Endothelial cell of umbilical vein (primary cell): ENCODE measurements around the gene STK17A. TPM values are rescaled to one million over a fixed set of nuclear protein-coding genes. Genes with fewer than 3 reads are reported as not detected.
"Not testable (repeated sequence)": the region's sequence is repeated elsewhere in the genome, so short reads cannot be mapped to it uniquely, and the experiment has no call there.

Experiments used
- BruUV-seq: library from RNA; stranded (reverse); fragments of 400-500 nt; replicated peaks from 2 replicates; lab custom pipeline; 2021; lab: Mats Ljungman, UMichigan
- CTCF ChIA-PET: fragments of 300-600, 350-600 bp; sonication (Branson Sonifier 250); formaldehyde crosslinking; loops from one replicate; lab custom pipeline; 2021; ENCODE audit warnings: antibody characterized with exemption, inconsistent platforms; lab: Charles Lee
- POLR2A ChIA-PET: fragments of 300-600, 350-600 bp; sonication (Branson Sonifier 250); formaldehyde crosslinking; loops from one replicate; lab custom pipeline; 2021; ENCODE audit warnings: antibody characterized with exemption, inconsistent platforms; lab: Charles Lee
- DNase-seq: peaks from one replicate; pipeline ENCODE4 v3.0.0-alpha.2; 2011; ENCODE audit warnings: low read depth, low spot score
- FAIRE-seq: peaks from 2 replicates; lab custom pipeline; 2011; peaks lifted over from hg19 to GRCh38; lab: Jason Lieb, UNC
- H2AFZ ChIP-seq: 2 replicates; pipeline ENCODE4 v1.6.0; 2012; ENCODE audit warnings: low read depth, low read length, control low read depth, inconsistent platforms
- H3K27ac ChIP-seq: 2 replicates; pipeline ENCODE4 v1.5.1; 2011; ENCODE audit warnings: low read depth, mild to moderate bottlenecking, control low read depth, low read length, moderate library complexity; ENCODE audit not compliant: insufficient read depth
- H3K27me3 ChIP-seq, 2 experiments: 2 replicates each; pipeline versions ENCODE4 v1.6.0 to v1.6.1; 2011; ENCODE audit warnings: low read length in 2 of 2, mixed read lengths in 1 of 2; ENCODE audit not compliant: control insufficient read depth in 2 of 2, insufficient read depth in 2 of 2
- H3K36me3 ChIP-seq, 2 experiments: 2 replicates in 1 of 2; 3 replicates in 1 of 2; pipeline ENCODE4 v1.5.1; 2011; ENCODE audit warnings: low read length in 2 of 2, mild to moderate bottlenecking in 1 of 2, moderate library complexity in 1 of 2; ENCODE audit not compliant: control insufficient read depth in 2 of 2, insufficient read depth in 2 of 2; ENCODE audit errors: extremely low read depth in 1 of 2
- H3K4me1 ChIP-seq: 3 replicates; pipeline ENCODE4 v1.5.1; 2011; ENCODE audit warnings: mild to moderate bottlenecking, low read length; ENCODE audit not compliant: control insufficient read depth, insufficient read depth; ENCODE audit errors: extremely low read depth
- H3K4me2 ChIP-seq: 2 replicates; pipeline ENCODE4 v1.6.1; 2011; ENCODE audit warnings: low read length, control low read depth, mixed read lengths; ENCODE audit not compliant: insufficient read depth
- H3K4me3 ChIP-seq, 3 experiments: fragments of 200-600 bp in 1 of 3; sonication (generic), shearing (Covaris generic) in 1 of 3; replicated peaks in 1 of 3; 2 replicates each; pipeline ENCODE4 v1.5.1; 2011 to 2016; ENCODE audit warnings: control low read depth in 3 of 3, low read length in 3 of 3, mild to moderate bottlenecking in 2 of 3, inconsistent platforms in 1 of 3, low read depth in 1 of 3, moderate library complexity in 1 of 3; ENCODE audit not compliant: insufficient read depth in 1 of 3
- H3K79me2 ChIP-seq: 2 replicates; pipeline ENCODE4 v1.6.0; 2012; ENCODE audit warnings: low read length, inconsistent platforms; ENCODE audit not compliant: control insufficient read depth, insufficient read depth
- H3K9ac ChIP-seq: replicated peaks from 2 replicates; pipeline ENCODE3; 2011; ENCODE audit warnings: low read length, control low read depth; ENCODE audit not compliant: insufficient read depth; ENCODE audit errors: extremely low read depth
- H3K9me1 ChIP-seq: replicated peaks from 3 replicates; pipeline ENCODE4 v1.6.0; 2011; ENCODE audit warnings: mild to moderate bottlenecking, low read length; ENCODE audit not compliant: control insufficient read depth, insufficient read depth; ENCODE audit errors: extremely low read depth
- H3K9me3 ChIP-seq: replicated peaks from 2 replicates; pipeline ENCODE4 v1.5.1; 2012; ENCODE audit warnings: low read length, inconsistent platforms; ENCODE audit not compliant: control insufficient read depth, insufficient read depth
- H4K20me1 ChIP-seq: replicated peaks from 2 replicates; pipeline ENCODE3; 2011; ENCODE audit warnings: mild to moderate bottlenecking, low read length; ENCODE audit not compliant: control insufficient read depth, insufficient read depth; ENCODE audit errors: extremely low read depth
- EZH2 ChIP-seq: IDR thresholded peaks from 2 replicates; pipeline ENCODE4 v1.6.1; 2012; ENCODE audit warnings: borderline replicate concordance, low read depth, mild to moderate bottlenecking, moderate library complexity, low read length, inconsistent platforms; ENCODE audit not compliant: severe bottlenecking
- FOS ChIP-seq: IDR thresholded peaks from 2 replicates; pipeline ENCODE4 v1.6.1; 2011; ENCODE audit warnings: mild to moderate bottlenecking, low read length, moderate library complexity, borderline replicate concordance; ENCODE audit not compliant: insufficient read depth
- GATA2 ChIP-seq: IDR thresholded peaks from 2 replicates; pipeline ENCODE4 v1.7.0; 2011; ENCODE audit warnings: low read depth, mild to moderate bottlenecking, moderate library complexity, mixed read lengths, low read length; ENCODE audit not compliant: insufficient read length, insufficient read depth
- MYC ChIP-seq: IDR thresholded peaks from one replicate; pipeline ENCODE4 v1.6.1; 2011; ENCODE audit warnings: mild to moderate bottlenecking, low read depth, low read length
- POLR2A ChIP-seq: IDR thresholded peaks from 2 replicates; pipeline ENCODE4 v1.6.1; 2012; ENCODE audit warnings: low read depth, mild to moderate bottlenecking, control low read depth, low read length
- POLR2AphosphoS5 ChIP-seq: IDR thresholded peaks from 2 replicates; pipeline ENCODE4 v1.6.1; 2012; ENCODE audit warnings: low read depth, mild to moderate bottlenecking, control low read depth, low read length, moderate library complexity; ENCODE audit not compliant: insufficient read depth
- dilution Hi-C: fragments of 300-500 bp; cut with MboI; formaldehyde crosslinking; loops from one replicate; pipeline ENCODE4 v1.15.0; 2019; ENCODE audit warnings: low sequenced_read_pairs; ENCODE audit not compliant: extremely low pct_ligation_motif_present
- intact Hi-C: fragments of 100-400 bp; cut with micrococcal nuclease; formaldehyde crosslinking; loops from one replicate; pipeline ENCODE4 v1.10.0; 2022
- polyA plus RNA-seq, 4 experiments: library from polyadenylated mRNA; depleted of rRNA in 3 of 4; stranded (reverse) in 3 of 4; unstranded in 1 of 4; fragments of >200 nt; gene quantifications; 2 replicates each; pipeline versions ENCODE4 v1.2.1 to v1.2.3, GENCODE V29; 2011 to 2012; ENCODE audit warnings: missing spikeins in 1 of 4
- total RNA-seq: library from RNA; stranded (reverse); gene quantifications from 2 replicates; pipeline ENCODE4 v1.2.3, GENCODE V29; 2021
- TF ChIP-seq, protein P1 (sequence below): IDR thresholded peaks from 2 replicates; pipeline ENCODE4 v1.6.1; 2011; ENCODE audit not compliant: insufficient read depth, insufficient read length
- TF ChIP-seq, protein P2 (sequence below), 2 donors: IDR thresholded peaks; 1 replicate in 1 of 2; 2 replicates in 1 of 2; pipeline ENCODE4 v1.5.1; 2011; ENCODE audit warnings: low read length in 2 of 2, mild to moderate bottlenecking in 2 of 2, moderate library complexity in 2 of 2, control low read depth in 1 of 2, inconsistent platforms in 1 of 2, low read depth in 1 of 2; ENCODE audit not compliant: insufficient read depth in 1 of 2; ENCODE audit errors: extremely low read depth in 1 of 2

The STK17A gene
- total and polyA plus RNA-seq, 2 donors (not counting 3 experiments of a cell fraction or from before 2014, with no cell fraction given) = 11.7 to 58.8 TPM

DNA sequence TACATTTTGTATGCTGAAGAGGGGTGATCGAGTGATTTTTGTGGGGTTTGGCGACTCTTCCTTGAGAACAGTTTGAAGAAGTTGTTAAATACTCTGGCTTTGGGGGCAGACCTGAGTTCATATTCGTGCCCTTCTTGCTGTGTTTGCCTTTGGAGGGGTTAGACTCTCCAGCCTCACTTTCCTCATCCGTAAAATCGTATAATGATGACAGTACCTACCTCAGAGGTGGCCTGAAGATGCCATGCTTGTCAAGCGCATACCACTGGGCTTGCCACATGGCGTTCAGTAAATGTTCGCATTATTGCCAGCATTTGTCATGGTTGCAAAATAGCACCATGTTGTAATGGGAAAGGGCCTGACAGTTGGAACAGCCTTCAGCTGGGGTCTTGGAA is 1.3 kb downstream of the STK17A start:
- POLR2A ChIA-PET = interaction anchor here (1.7 kb wide), 1 partner anchor 56 kb away, joined by 6 read pairs; no protein-coding TSS in a partner anchor
- BruUV-seq = TSS peak; percentile 32
- intact Hi-C loops = loop anchor here (10.0 kb wide), 1 partner anchor 649 kb away; the partner anchor contains the start of genes MRPL32 and PSMA2

DNA sequence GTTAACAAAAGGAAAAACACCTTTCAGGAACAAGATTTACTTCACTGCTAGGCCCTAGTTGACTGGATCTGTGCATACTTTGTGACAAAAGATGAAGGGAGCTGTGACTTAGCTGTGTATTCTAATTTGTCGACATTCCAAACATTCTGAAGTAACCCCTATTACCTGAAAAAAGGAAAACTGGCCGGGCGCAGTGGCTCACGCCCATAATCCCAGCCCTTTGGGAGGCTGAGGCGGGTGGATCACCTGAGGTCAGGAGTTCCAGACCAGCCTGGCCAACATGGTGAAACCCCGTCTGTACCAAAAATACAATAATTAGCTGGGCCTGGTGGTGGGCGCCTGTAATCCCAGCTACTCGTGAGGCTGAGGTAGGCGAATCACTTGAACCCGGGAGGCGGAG is 1.8 kb downstream of the STK17A start:
- Histone ChIP-seq H3K4me3 (peak overlapping the region; percentile 74 to 89 (median 76)), H3K79me2 (peaks cover 68% of the 10 kb centered on the region), H3K4me2 (peak overlapping the region; percentile 74), H3K4me1 (peaks cover 33% of the 10 kb centered on the region), H4K20me1 (peaks cover 11% of the 10 kb centered on the region), H3K9ac (peak overlapping the region; percentile 96), H3K27ac (peak overlapping the region; percentile 49), H3K27me3 (peaks cover 2 to 12% of the 10 kb centered on the region in 2 experiments)
- not testable (repeated sequence) for H3K9me1 ChIP-seq, H2AFZ ChIP-seq, BruUV-seq, H3K9me3 ChIP-seq, FAIRE-seq, H3K36me3 ChIP-seq, DNase-seq
- intact Hi-C loops = loop anchor here (10.0 kb wide), 1 partner anchor 650 kb away; the partner anchor contains the start of genes MRPL32 and PSMA2
- CTCF ChIA-PET = interaction anchor here (0.9 to 9.5 kb wide), 8 partner anchors 19 to 137 kb away, joined by 3 to 603 read pairs (median 6); no protein-coding TSS in a partner anchor
- POLR2A ChIA-PET = interaction anchor here (1.7 kb wide), 1 partner anchor 55 kb away, joined by 6 read pairs; no protein-coding TSS in a partner anchor
- dilution Hi-C loops = loop anchor here (25.0 kb wide), 1 partner anchor 128 kb away; no protein-coding TSS in a partner anchor

More for the DNA sequence above, 1.3 kb downstream of the STK17A start:
- TF ChIP-seq MYC (no peak), POLR2AphosphoS5 (no peak), GATA2 (no peak), FOS (no peak), POLR2A (no peak), EZH2 (no peak)
- TF ChIP-seq, protein P1, sequence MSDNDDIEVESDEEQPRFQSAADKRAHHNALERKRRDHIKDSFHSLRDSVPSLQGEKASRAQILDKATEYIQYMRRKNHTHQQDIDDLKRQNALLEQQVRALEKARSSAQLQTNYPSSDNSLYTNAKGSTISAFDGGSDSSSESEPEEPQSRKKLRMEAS = no peak
- TF ChIP-seq, protein P2, sequence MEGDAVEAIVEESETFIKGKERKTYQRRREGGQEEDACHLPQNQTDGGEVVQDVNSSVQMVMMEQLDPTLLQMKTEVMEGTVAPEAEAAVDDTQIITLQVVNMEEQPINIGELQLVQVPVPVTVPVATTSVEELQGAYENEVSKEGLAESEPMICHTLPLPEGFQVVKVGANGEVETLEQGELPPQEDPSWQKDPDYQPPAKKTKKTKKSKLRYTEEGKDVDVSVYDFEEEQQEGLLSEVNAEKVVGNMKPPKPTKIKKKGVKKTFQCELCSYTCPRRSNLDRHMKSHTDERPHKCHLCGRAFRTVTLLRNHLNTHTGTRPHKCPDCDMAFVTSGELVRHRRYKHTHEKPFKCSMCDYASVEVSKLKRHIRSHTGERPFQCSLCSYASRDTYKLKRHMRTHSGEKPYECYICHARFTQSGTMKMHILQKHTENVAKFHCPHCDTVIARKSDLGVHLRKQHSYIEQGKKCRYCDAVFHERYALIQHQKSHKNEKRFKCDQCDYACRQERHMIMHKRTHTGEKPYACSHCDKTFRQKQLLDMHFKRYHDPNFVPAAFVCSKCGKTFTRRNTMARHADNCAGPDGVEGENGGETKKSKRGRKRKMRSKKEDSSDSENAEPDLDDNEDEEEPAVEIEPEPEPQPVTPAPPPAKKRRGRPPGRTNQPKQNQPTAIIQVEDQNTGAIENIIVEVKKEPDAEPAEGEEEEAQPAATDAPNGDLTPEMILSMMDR (IDR thresholded peaks at IDR 0.05; ENCODE audit: extremely low read depth in 1 of 2, insufficient read depth in 1 of 2, low read depth in 1 of 2, low read length in 2 of 2) = no peak
- Histone ChIP-seq H3K9me3 (no peaks in the 10 kb centered on the region), H3K36me3 (no peaks in the 10 kb centered on the region), H3K9me1 (no peaks in the 10 kb centered on the region), H3K27ac (peak overlapping the region; percentile 49), H3K4me3 (peak overlapping the region; percentile 74 to 89 (median 76)), H3K9ac (peak overlapping the region; percentile 96), H4K20me1 (peaks cover 7% of the 10 kb centered on the region), H3K79me2 (peaks cover 63% of the 10 kb centered on the region), H3K4me2 (peak overlapping the region; percentile 74), H2AFZ (no peak overlapping the region), H3K4me1 (peaks cover 33% of the 10 kb centered on the region), H3K27me3 (peaks cover 2 to 12% of the 10 kb centered on the region in 2 experiments)
- dilution Hi-C loops = loop anchor here (25.0 kb wide), 1 partner anchor 128 kb away; no protein-coding TSS in a partner anchor
- DNase-seq = peak; percentile 49
- CTCF ChIA-PET = interaction anchor here (0.9 to 9.5 kb wide), 8 partner anchors 18 to 137 kb away, joined by 3 to 603 read pairs (median 6); no protein-coding TSS in a partner anchor
- no peak for FAIRE-seq
